Limb (tissue), 2 donors: Measurements from ENCODE around the gene CDC37L1.
"Not testable (repeated sequence)": the region's sequence is repeated elsewhere in the genome, so short reads cannot be mapped to it uniquely, and the experiment has no call there.

Experiments
- DNase-seq, 2 donors: peaks; one replicate each; pipeline ENCODE4 v3.0.0-alpha.2; 2016; ENCODE audit errors: extremely low spot score in 2 of 2

Gene CDC37L1

DNA sequence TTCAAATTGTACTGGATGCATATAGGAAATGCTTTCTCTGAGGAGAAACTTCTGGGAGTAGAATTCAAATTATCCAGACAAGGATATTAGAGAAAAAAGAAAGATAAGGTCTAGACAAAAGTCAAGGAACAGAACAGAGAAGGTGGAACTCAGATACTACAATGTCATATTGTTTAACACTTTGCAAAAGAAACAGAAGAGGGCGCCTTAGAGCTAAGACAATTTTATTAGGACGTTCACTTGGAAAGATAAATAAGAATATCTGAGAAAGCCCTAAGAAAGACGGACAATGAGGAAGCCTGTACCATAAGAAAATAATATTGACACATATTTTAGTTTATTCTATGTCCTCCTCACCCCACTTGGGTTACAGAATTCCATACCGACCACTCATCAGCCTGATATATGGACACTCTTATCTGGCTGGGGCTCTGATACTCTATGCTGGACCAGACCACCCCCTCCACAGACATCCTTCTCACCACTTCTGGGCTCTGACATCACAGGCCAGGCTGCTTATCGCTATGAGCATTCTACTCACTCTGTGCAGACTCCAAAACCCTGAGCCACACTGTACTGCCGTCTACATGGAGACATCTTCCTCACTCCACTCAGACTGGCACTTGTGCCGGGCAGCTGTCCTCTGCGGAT, 70.8 kb downstream of the CDC37L1 start:
- peak in 1 of 2 donors; percentile 35 for DNase-seq

DNA sequence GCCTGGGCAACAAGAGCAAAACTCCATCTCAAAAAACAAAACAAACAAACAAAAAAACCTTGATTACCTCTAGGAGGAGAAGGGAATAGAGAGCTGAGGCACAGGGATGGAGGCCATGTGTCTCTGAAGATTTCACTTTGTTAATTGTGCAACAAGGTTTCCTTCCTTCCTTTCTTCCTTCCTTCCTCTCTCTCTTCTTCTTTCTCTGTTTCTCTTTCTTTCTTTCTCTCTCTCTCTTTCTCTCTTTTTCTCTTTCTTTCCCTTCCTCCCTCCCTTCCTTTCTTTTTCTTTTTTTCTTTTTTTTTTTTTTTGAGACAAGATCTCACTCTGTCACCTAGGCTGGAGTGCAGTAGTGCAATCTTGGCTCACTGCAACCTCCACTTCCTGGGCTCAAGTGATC, 75.2 kb downstream of the CDC37L1 start:
- DNase-seq, result not testable (repeated sequence)

DNA sequence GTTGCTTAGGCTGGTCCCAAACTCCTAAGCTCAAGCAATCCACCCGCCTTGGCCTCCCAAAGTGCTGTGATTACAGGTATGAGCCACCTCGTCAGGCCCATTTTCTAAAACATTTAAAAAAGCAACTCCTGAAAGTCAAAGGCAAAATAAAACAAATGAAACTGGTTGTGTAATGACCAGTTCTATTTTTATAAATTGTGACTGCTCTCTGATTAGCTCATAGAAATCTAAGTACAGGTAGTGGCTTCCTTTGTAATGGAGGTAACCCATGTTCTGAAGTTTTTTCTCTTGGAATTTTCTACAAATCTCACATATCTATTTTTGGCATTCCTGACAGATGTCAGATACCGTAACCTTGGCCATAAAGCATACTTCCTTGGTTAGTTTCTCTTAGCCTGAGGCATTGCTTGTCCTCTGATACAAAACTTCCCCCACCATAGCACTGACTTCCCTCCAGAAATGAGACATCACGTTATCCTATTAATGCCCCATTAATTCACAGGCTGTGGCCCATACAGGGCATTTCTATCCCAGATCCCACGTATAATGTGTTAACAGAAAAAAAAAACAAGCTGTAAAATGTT, 75.7 kb downstream of the CDC37L1 start:
- DNase-seq, result no peak

DNA sequence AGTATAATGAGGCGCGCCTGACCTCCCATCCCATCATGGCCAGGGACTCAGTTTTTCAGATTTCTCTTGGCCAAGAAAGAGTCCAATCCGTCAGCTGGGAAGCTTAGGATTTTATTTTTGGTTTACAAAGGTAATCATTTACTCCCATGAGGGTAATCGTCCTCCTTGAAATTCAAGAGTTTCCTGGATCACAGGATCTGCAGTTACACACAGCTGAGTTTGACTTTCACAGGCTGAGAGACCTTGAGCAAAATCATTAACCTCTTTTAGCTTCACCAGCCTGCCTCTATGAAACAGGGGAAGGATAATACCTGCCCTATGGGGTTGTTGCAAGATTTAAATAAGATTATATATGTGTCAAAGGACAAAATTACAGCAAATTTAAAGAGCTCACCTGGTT, 77.1 kb downstream of the CDC37L1 start:
- no peak for DNase-seq
